ENCODE results near the gene ABLIM1.

DNA sequence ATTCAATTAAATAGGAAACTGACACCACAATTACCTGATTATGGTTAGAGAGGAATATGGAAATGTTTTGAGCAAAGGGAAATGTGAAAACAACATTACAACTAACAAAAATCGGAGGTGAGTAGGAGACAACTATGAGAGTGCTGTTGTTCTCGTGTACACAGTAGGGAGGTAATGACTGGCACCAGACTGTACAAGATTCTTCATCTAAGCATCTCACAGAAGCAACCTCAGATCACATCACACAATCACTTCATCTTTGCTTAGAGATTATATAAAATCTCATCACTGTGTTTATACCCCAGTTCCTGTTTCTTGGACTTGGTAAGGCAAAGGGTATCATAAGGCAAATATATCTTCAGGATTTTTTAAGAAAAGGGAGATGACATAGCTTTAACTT lies 14.9 kb downstream of the ABLIM1 start:
- TF ChIP-seq CTCF (IDR thresholded peaks at IDR 0.05) (no peak), EP300 (IDR thresholded peaks at IDR 0.05) (no peak), POLR2AphosphoS5 (IDR thresholded peaks at IDR 0.05) (no peak), POLR2A (IDR thresholded peaks at IDR 0.05) (no peak)
